Measurements from ENCODE around the gene COL4A1.

DNA sequence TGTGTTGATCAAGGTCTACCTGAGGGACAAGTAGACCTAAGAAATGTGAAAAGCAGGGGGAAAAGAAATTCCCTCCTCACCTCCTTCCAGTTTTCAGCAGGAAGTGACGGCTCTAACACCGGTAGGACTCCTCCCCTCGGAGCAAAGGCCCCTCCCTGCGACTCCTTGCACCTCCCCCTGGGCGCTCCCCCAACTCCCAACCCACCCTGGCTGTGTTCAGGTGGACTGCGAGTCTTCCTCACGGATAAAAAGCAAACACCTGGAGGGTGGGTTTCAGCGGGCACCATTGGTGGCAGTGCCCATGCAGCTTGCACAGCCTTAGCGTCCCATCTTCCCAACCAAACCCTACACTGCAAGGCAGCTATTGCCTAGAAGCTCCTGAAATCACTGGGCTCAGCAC lies 124.5 kb downstream of the COL4A1 start:
- TF ChIP-seq EP300 (IDR thresholded peaks at IDR 0.05), result no peak
- no peak for TF ChIP-seq POLR2A (IDR thresholded peaks at IDR 0.05)
- TF ChIP-seq, protein P1, sequence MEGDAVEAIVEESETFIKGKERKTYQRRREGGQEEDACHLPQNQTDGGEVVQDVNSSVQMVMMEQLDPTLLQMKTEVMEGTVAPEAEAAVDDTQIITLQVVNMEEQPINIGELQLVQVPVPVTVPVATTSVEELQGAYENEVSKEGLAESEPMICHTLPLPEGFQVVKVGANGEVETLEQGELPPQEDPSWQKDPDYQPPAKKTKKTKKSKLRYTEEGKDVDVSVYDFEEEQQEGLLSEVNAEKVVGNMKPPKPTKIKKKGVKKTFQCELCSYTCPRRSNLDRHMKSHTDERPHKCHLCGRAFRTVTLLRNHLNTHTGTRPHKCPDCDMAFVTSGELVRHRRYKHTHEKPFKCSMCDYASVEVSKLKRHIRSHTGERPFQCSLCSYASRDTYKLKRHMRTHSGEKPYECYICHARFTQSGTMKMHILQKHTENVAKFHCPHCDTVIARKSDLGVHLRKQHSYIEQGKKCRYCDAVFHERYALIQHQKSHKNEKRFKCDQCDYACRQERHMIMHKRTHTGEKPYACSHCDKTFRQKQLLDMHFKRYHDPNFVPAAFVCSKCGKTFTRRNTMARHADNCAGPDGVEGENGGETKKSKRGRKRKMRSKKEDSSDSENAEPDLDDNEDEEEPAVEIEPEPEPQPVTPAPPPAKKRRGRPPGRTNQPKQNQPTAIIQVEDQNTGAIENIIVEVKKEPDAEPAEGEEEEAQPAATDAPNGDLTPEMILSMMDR (IDR thresholded peaks at IDR 0.05), result no peak
- no peak for TF ChIP-seq POLR2AphosphoS5 (IDR thresholded peaks at IDR 0.05)

Measured in gastroesophageal sphincter (tissue), 3 donors.